Brain pericyte (primary cell): Measurements from ENCODE around the gene MRPL24.

Experiments used
- DNase-seq: peaks from one replicate; pipeline ENCODE4 v3.0.0-alpha.2; 2012; ENCODE audit warnings: low read depth, low spot score

Gene MRPL24

DNA sequence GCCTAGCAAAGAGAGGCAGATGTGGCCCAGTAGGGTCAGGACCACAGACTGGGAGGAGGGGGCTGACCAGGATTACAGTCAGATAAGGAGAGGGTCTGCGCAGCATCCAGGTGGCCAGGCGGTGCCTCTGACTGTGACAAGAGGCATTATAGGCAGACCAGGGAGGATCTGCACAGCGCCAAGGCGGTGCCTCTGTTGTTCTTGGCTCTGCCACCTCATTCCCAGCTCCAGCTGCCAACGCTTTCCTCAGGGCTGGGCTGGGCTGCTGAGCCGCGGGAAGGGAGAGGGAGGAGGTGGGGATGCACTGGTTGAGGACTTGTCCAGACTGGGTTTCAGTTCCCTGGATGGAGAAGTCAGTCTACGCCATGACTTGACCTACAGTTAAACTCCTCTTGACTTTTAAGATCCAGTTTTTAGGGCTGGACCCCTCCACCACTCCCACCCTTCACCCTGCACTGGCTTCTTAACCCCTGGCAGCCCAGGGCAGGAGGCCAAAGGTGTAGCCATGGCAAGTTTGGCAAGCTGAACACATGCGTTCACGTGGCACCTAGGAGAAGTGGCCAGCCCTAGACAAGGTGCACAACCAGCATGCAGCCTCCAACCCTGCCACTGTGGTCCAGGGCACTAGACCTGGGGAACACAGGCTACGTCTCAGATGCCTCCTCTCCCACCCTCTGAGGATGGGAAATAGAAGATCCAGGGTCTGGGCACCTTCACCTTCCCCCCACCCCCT, 31.0 kb downstream of the MRPL24 start:
- no peak for DNase-seq

DNA sequence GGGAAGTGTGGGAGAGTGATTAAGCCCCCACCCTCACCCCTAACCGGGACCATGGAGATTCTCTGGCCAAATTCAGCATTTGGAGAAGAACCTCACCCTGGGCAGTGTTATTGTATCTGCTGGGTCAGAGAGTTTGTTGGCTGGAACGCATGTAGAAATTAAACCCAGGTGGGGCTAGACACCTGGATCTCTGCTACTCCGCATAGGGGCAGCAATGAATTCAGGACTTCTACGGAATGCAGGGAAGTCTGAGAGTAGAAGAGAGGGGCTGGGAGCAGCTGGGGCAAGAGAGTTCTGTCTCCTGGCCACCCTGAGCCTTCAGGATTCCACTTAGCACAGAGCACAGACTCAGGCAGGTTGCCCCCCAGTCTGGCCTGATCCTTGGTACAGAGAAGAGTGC, 31.9 kb downstream of the MRPL24 start:
- DNase-seq = no peak

DNA sequence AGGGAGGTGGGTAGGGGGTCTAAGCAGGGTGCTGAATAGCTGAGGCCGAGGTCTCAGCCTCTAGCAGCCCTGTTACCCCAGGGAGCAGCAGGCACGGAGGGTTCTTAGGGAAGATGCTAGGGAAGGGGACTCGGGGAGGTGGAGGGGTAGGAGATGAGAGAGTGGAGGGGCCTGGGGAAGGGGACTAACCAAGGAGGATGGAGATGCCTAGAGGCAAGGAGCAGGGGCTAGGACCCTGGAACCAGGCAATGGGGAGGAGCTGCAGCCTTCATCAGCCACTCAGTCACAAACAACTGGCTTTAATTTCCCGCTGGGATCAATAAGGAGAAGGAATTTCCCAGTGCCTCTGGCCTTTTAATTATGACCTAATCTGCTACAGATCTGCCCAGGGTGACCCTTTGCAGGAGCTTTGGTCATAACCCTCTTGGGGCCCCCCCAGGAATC, 32.6 kb downstream of the MRPL24 start:
- no peak for DNase-seq

DNA sequence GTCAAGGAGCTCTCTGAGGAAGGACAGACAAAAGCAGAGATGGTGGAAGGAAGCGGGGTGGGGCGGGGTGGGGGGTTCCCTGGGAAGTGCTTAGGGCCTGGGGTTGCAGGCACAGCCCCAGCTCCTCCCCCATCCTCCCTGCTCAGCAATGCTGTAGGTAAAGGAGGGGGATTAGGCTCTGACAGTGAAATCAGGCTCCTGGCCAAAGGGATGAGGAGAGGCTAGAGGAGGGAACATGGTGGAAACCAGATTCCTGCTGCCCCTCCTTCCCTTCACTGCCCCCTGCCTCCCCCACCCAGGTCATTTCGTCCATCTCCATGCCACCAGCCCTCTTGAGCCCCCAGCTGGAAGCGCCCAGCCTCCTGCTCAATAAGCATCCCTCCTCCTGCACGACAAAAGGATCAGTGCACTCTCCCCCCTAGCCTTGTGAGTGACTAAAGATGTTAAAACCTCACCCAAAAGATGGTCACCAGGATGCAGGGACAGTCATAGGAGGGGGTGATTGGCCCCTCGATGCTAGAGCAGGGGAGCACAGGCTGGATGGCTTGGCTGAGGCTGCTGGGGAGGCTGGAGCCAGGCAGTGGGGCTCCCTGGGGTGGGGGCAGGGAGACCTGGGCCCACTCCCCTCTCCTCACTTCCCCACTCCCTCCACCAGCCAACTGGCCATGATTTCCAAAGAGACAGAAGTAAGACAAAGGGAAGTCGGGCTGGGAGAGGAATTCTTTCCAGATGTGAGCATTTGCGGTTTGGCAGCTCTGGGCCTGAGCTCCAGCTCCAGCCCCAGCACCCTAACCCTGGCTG, 33.3 kb downstream of the MRPL24 start:
- no peak for DNase-seq

- no peak for DNase-seq
These were observed 34.1 kb downstream of the MRPL24 start for GRCh38 chr1:156706657-156707416.

- DNase-seq = no peak
These were observed 34.8 kb downstream of the MRPL24 start for GRCh38 chr1:156705918-156706656.

- DNase-seq = no peak
These were observed 35.5 kb downstream of the MRPL24 start, which contains the start of gene CRABP2 for GRCh38 chr1:156705321-156705917. TSS of gene CRABP2 (minus strand) at chr1:156705583. CDS start at chr1:156705446, 137 bp downstream.

- no peak for DNase-seq
These were observed 36.0 kb downstream of the MRPL24 start for GRCh38 chr1:156704930-156705320.

GRCh38 chr1:156704166-156704711, 36.6 kb downstream of the MRPL24 start:
- DNase-seq = no peak

DNA sequence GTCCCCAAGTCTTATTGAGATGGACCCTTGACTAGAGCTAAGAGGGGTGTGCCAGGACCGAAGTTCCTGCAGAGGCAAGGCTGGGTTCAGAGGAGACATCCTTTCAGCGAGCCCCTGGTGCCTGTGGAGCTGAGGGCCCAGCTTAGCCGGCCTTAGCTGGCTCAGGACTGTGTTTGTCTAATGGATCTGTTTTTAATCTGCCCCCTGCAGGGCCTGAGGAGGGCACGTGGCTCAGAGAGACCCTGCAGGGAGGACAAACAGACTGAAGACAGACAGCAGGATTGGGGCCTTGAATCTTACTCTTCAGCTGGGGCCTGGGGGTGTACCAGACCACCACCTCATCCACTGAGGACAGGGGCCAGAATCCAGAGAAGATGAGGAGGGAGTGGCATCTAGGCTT, 37.1 kb downstream of the MRPL24 start:
- peak; percentile 68 for DNase-seq

GRCh38 chr1:156703336-156703735, 37.6 kb downstream of the MRPL24 start:
- no peak for DNase-seq

DNA sequence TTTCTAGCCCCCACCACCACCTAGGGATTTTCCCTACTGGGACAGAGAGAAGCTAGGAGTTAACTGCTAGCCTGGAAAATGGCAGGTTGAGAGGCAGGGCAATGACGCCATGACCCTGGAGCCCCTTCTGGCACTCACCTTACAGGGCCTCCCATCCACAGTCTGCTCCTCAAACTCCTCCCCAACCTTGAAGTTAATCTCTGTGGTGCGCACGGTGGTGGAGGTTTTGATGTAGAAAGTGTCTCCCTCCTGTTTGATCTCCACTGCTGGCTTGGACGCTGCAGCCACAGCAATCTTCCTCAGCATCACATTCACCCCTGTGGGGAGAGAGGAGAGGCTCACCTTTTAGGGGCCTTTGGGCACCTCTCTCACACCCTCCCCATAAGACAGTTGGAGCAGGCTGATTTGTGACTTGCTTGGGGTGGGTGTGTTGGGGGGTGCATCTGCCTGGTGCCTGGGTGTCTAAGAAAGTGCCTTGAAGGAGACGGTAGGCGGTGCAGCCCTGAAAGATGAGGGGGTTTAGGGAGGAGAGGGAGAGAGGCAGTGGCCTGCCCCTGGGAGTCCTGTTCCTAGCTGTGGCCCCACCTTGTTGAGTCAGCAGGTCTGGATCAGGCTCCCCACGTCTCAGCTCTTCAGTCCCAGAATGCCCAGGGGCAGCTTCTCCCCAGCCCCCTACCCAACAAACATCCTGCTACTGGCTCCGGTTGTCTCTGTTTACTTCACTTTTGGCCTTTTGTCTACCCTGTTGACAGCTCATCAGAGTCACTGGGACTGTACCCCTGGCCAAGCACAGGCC, 40.0 kb downstream of the MRPL24 start:
- DNase-seq = no peak

DNA sequence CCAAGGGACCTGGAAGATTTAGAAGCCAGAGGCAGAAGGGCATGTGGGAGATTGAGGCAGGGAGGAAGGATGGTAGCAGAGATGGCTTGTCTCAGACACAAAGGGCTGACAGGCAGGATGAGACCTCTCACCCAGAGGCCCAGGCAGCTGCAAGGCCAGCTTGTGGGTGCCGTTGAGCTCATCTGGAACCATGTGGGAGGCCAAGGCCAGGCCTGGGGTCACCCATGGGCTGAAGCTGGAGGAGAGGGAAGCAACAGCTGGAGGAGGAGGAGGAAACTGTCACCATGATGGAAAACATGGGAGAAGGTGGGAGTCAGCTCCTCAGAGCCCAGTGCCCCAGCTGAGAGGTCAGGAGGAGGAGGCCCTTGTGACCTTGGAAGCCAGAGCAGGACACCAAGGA, 41.9 kb downstream of the MRPL24 start:
- no peak for DNase-seq

GRCh38 chr1:156697481-156697880, 43.4 kb downstream of the MRPL24 start:
- no peak for DNase-seq

DNA sequence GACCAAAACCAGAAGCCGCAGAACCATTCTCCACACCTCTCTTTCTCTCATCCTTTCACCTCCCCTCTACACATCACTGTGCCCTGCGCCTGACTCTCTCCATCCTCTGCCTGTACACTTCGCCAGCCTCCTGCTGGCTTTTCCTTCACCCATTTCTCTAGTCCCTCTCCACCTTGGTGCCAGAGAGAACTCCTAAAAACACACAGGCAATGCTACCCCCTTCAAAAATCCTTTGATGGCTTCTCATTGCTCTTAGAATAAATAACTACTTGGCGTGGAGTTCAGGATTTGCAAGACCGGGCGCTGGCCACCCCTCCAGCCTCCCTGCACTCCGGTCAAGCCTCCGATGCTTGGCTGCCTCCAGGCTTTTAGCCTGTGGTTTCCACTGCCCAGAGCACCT, 44.1 kb downstream of the MRPL24 start:
- DNase-seq = no peak

- no peak for DNase-seq
These were observed 46.3 kb downstream of the MRPL24 start for GRCh38 chr1:156694690-156694962.

GRCh38 chr1:156693848-156694689, 46.8 kb downstream of the MRPL24 start:
- no peak for DNase-seq

DNA sequence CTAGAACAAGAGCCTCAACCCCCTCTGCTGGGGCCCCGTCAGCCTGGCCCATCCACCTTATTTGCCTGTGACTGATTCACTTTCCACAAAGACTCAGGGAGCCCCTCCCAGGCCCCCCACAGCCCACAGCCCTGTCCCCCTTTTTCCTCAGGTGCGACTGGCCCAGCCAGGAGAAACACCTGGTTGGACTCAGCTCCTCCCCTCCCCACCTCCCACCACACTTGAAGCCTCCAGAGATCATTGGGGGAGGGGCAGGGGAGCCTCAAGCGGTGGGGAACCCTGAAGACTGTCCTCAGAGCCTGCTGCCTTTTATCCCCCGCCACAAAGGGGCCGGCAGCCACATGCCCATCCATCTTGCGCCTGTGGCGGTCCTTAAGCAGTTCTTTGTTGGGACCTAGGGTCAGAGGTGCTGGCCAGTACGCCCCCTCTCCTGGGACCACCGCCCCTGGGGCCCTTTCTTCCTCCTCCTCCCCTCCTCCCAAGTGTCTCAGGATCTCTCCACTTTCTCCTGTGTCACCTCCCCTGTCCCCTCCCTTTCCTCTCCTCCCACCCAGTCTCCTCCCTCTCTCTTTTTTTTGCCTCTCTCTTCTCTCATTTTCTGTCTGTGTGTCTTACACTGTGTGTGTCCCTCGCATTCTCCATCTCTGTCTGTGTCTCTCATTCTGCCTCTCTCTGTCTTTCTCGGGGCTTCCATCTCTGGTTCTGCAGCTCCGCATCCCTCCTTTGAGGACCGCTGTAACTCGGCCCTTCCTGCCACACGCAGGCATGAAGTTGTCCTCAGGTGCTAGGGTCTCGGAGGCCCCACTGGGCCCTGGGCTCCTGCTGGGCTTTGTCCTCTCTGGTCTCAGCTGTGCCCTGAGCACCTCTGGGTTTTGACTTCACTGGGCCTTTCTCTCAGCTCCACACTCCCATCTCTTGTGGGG, 47.7 kb downstream of the MRPL24 start:
- DNase-seq = no peak
